PC-3 (cell line): ENCODE data around the gene THSD1. TPM values are rescaled to one million over a fixed set of nuclear protein-coding genes. Genes with fewer than 3 reads are reported as not detected.

Experiments used
- ATAC-seq: fragments of 200-7000 bp; cut with Tn5 transposase; 2 replicates; pipeline ENCODE4 v1.9.1; 2020; ENCODE audit warnings: mild to moderate bottlenecking, moderate library complexity
- BruUV-seq: library from RNA; stranded (reverse); fragments of 400-500 nt; replicated peaks from 2 replicates; lab custom pipeline; 2021; lab: Mats Ljungman, UMichigan
- CTCF ChIA-PET: fragments of 300-600 bp; sonication (Branson Sonifier 250); formaldehyde crosslinking; loops from one replicate; lab custom pipeline; 2022; ENCODE audit warnings: antibody characterized with exemption; lab: Charles Lee
- POLR2A ChIA-PET: fragments of 300-600 bp; sonication (Branson Sonifier 250); formaldehyde crosslinking; loops from one replicate; lab custom pipeline; 2022; ENCODE audit warnings: antibody characterized with exemption; ENCODE audit not compliant: unreplicated experiment; lab: Charles Lee
- DNase-seq: peaks from one replicate; pipeline ENCODE4 v3.0.0-alpha.2; 2015
- H2AFZ ChIP-seq: fragments of 300-600 bp; sonication (generic); 2 replicates; pipeline ENCODE4 v1.6.0; 2016; ENCODE audit warnings: antibody characterized with exemption, low read length
- H3F3A ChIP-seq: fragments of 300-600 bp; sonication (generic); one replicate; pipeline ENCODE4 v1.6.0; 2017; ENCODE audit warnings: antibody characterized with exemption, low read length, control low read depth, mild to moderate bottlenecking; ENCODE audit not compliant: unreplicated experiment
- H3K27ac ChIP-seq: fragments of 300-600 bp; sonication (generic); 2 replicates; pipeline ENCODE4 v1.5.1; 2016; ENCODE audit warnings: mild to moderate bottlenecking, low read length
- H3K27me3 ChIP-seq: fragments of 300-600 bp; sonication (generic); 2 replicates; pipeline ENCODE4 v1.6.1; 2016; ENCODE audit warnings: low read length, mixed read lengths
- H3K36me3 ChIP-seq: fragments of 300-600 bp; sonication (generic); 2 replicates; pipeline ENCODE4 v1.6.1; 2016; ENCODE audit warnings: low read depth, mixed run types, low read length, mixed read lengths
- H3K4me1 ChIP-seq: fragments of 300-600 bp; sonication (generic); 2 replicates; pipeline ENCODE4 v1.5.1; 2016; ENCODE audit warnings: low read length; ENCODE audit not compliant: insufficient read depth
- H3K4me2 ChIP-seq: fragments of 300-600 bp; sonication (generic); 2 replicates; pipeline ENCODE4 v1.6.0; 2016; ENCODE audit warnings: low read length
- H3K4me3 ChIP-seq: fragments of 300-600 bp; sonication (generic); 2 replicates; pipeline ENCODE4 v1.5.1; 2016; ENCODE audit warnings: mild to moderate bottlenecking, low read length, mixed read lengths
- H3K79me2 ChIP-seq: fragments of 300-600 bp; sonication (generic); 2 replicates; pipeline ENCODE4 v1.6.1; 2017; ENCODE audit warnings: low read length, mixed read lengths
- H3K9ac ChIP-seq: fragments of 300-600 bp; sonication (generic); 2 replicates; pipeline ENCODE4 v1.6.0; 2016; ENCODE audit warnings: mild to moderate bottlenecking, low read length
- H3K9me2 ChIP-seq: fragments of 300-600 bp; sonication (generic); replicated peaks from 2 replicates; pipeline ENCODE4 v1.6.1; 2016; ENCODE audit warnings: mixed run types, low read length, mixed read lengths
- H3K9me3 ChIP-seq: fragments of 300-600 bp; sonication (generic); 2 replicates; pipeline ENCODE4 v1.6.1; 2016; ENCODE audit warnings: low read length, mixed read lengths
- H4K20me1 ChIP-seq: fragments of 300-600 bp; sonication (generic); 2 replicates; pipeline ENCODE4 v1.6.1; 2016; ENCODE audit warnings: low read length, mixed read lengths
- CTCF ChIP-seq: fragments of 300-600 bp; sonication (generic); conservative IDR thresholded peaks from 2 replicates; pipeline ENCODE4 v1.5.1; 2017; ENCODE audit warnings: antibody characterized with exemption, low read depth, mild to moderate bottlenecking, low read length
- EZH2 ChIP-seq: fragments of 300-600 bp; sonication (generic); IDR thresholded peaks from one replicate; pipeline ENCODE4 v1.6.1; 2017; ENCODE audit warnings: antibody characterized with exemption, mild to moderate bottlenecking, low read length; ENCODE audit not compliant: unreplicated experiment
- EZH2phosphoT487 ChIP-seq: fragments of 300-600 bp; sonication (generic); IDR thresholded peaks from 2 replicates; pipeline ENCODE4 v1.6.1; 2018; ENCODE audit warnings: mild to moderate bottlenecking, antibody characterized with exemption, low read length, borderline replicate concordance
- intact Hi-C: fragments of 100-400 bp; cut with micrococcal nuclease; formaldehyde crosslinking; loops from 2 replicates; pipeline ENCODE4 v1.9.0; 2023
- total RNA-seq: library from RNA; depleted of rRNA; stranded (reverse); fragments of >200 nt; gene quantifications from 2 replicates; pipeline ENCODE4 v1.2.3, GENCODE V29; 2014

THSD1 gene
- total RNA-seq, 1 experiment from 2014 or later: 1.0 TPM

GRCh38 chr13:52447815-52448552, 42.0 kb upstream of the THSD1 start:
- Histone ChIP-seq H3K9me2 (no peaks in the 10 kb centered on the region), H3K4me1 (peaks cover 5% of the 10 kb centered on the region; the same call in 1 of the 2 replicates), H3K9ac (no peak overlapping the region), H3K27me3 (no peaks in the 10 kb centered on the region), H3K36me3 (no peaks in the 10 kb centered on the region; the same call in 1 of the 2 replicates), H4K20me1 (0 out of 2 replicates have a peak, but pooled peaks cover 5% of the 10 kb centered on the region), H3K79me2 (peaks cover 52% of the 10 kb centered on the region), H3K4me3 (no peak overlapping the region), H3K9me3 (no peaks in the 10 kb centered on the region), H3F3A (no peaks in the 10 kb centered on the region), H3K4me2 (peak overlapping the region; percentile 92; the same call in 1 of the 2 replicates), H2AFZ (no peak overlapping the region), H3K27ac (no peak overlapping the region)
- TF ChIP-seq CTCF (no peak), EZH2phosphoT487 (no peak), EZH2 (no peak)
- ChIA-PET POLR2A (no interaction called here), CTCF (no interaction called here)
- DNase-seq (no peak), ATAC-seq (no peak)
- no TSS peak for BruUV-seq
- intact Hi-C loops: no loop called here

- no peaks in the 10 kb centered on the region for H3F3A ChIP-seq
- no peak overlapping the region for H3K27ac ChIP-seq
- H3K9ac ChIP-seq: no peak overlapping the region
- no peak overlapping the region for H2AFZ ChIP-seq
- no peaks in the 10 kb centered on the region; the same call in 1 of the 2 replicates for H3K36me3 ChIP-seq
- ChIA-PET POLR2A (no interaction called here), CTCF (no interaction called here)
- no peak for DNase-seq
- no peaks in the 10 kb centered on the region for H3K27me3 ChIP-seq
- peaks cover 5% of the 10 kb centered on the region; the same call in 1 of the 2 replicates for H3K4me1 ChIP-seq
- no TSS peak for BruUV-seq
- H3K4me2 ChIP-seq: 0 out of 2 replicates have a peak overlapping the region, but pooled peaks have one; percentile 92
- peaks cover 53% of the 10 kb centered on the region for H3K79me2 ChIP-seq
- ATAC-seq: no peak
- no peak overlapping the region for H3K4me3 ChIP-seq
- no peaks in the 10 kb centered on the region for H3K9me2 ChIP-seq
- H4K20me1 ChIP-seq: 0 out of 2 replicates have a peak, but pooled peaks cover 5% of the 10 kb centered on the region
- TF ChIP-seq EZH2: no peak
- no peak for TF ChIP-seq EZH2phosphoT487
- TF ChIP-seq CTCF: no peak
- no peaks in the 10 kb centered on the region for H3K9me3 ChIP-seq
- intact Hi-C loops: no loop called here
Measured at GRCh38 chr13:52447354-52447753, 41.4 kb upstream of the THSD1 start.

GRCh38 chr13:52446265-52446664, 40.3 kb upstream of the THSD1 start:
- H3K36me3 ChIP-seq: no peaks in the 10 kb centered on the region; the same call in 1 of the 2 replicates
- H4K20me1 ChIP-seq: 0 out of 2 replicates have a peak, but pooled peaks cover 5% of the 10 kb centered on the region
- intact Hi-C loops: no loop called here
- H3K27ac ChIP-seq: no peak overlapping the region
- H3K9me3 ChIP-seq: no peaks in the 10 kb centered on the region
- CTCF ChIA-PET: no interaction called here
- no peak for TF ChIP-seq EZH2
- no peak for TF ChIP-seq CTCF
- TF ChIP-seq EZH2phosphoT487: no peak
- H3K4me2 ChIP-seq: no peak overlapping the region
- H3F3A ChIP-seq: no peaks in the 10 kb centered on the region
- H3K27me3 ChIP-seq: no peaks in the 10 kb centered on the region
- DNase-seq (peak; percentile 4), ATAC-seq (no peak)
- H3K4me3 ChIP-seq: no peak overlapping the region
- no peak overlapping the region for H2AFZ ChIP-seq
- H3K79me2 ChIP-seq: peaks cover 53% of the 10 kb centered on the region
- no TSS peak for BruUV-seq
- no peak overlapping the region for H3K9ac ChIP-seq
- peaks cover 5% of the 10 kb centered on the region; the same call in 1 of the 2 replicates for H3K4me1 ChIP-seq
- POLR2A ChIA-PET: no interaction called here
- H3K9me2 ChIP-seq: no peaks in the 10 kb centered on the region
